Ectodermal cell (in vitro differentiated cells): ENCODE data around the gene ADGRG2.

Source experiments
- H3K27ac ChIP-seq: 2 replicates; pipeline ENCODE4 v1.7.0; 2013; ENCODE audit warnings: mild to moderate bottlenecking, low read depth, low read length; ENCODE audit not compliant: insufficient read depth, poor library complexity, severe bottlenecking
- H3K27me3 ChIP-seq: 2 replicates; pipeline ENCODE4 v1.7.0; 2013; ENCODE audit warnings: mild to moderate bottlenecking, low read length; ENCODE audit not compliant: insufficient read depth, control insufficient read depth, poor library complexity, severe bottlenecking
- H3K36me3 ChIP-seq: one replicate; pipeline ENCODE4 v1.7.0; 2013; ENCODE audit warnings: low read length; ENCODE audit not compliant: control insufficient read depth, insufficient read depth
- H3K4me1 ChIP-seq: one replicate; pipeline ENCODE4 v1.7.0; 2013; ENCODE audit warnings: low read length; ENCODE audit not compliant: control insufficient read depth, insufficient read depth
- H3K4me3 ChIP-seq: 2 replicates; pipeline ENCODE4 v1.7.0; 2013; ENCODE audit warnings: low read depth, low read length, control low read depth; ENCODE audit not compliant: insufficient read depth
- H3K9me3 ChIP-seq: 2 replicates; pipeline ENCODE4 v1.7.0; 2013; ENCODE audit warnings: mild to moderate bottlenecking, low read length, moderate library complexity; ENCODE audit not compliant: control insufficient read depth
- WGBS, 2 experiments: methylation state at CpG; one replicate each; pipeline ENCODE4 v1.1.7; 2013; ENCODE audit warnings: missing lambda C conversion rate in 2 of 2; 5-methylcytosine and 5-hydroxymethylcytosine counted together

ADGRG2 gene

DNA sequence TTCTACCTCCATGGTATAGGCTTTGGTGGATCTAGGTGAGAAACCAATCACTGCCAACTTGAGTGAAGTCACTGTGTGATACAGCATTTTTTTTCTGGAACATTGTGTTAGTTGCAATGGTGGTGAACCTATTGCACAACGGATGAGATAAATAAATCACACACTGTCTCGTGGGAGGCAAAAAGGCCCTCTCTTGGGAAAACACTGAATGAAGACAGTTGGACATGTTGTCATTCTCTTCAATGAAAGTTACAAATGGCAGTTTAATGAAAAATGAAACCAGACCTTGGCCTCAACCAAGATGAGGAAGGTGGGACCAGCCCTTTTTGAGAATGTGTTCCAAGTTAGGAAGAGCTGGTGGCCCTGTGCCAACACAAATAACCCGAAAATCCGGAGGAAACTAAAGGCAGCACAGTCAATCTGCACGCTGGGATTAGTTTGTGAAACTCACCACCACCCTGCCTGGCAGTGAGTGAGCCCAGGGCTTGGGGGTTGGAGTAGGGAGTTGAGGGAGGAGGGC, 5.4 kb upstream of the ADGRG2 start:
- 89 to 92% methylated on average over 5 of the region's 5 CpGs for WGBS, 2 experiments
- no peaks in the 10 kb centered on the region for H3K36me3 ChIP-seq
- peaks cover 16% of the 10 kb centered on the region for H3K27me3 ChIP-seq
- no peaks in the 10 kb centered on the region for H3K9me3 ChIP-seq
- H3K4me3 ChIP-seq, result no peak overlapping the region
- no peak overlapping the region for H3K27ac ChIP-seq
- no peaks in the 10 kb centered on the region for H3K4me1 ChIP-seq

DNA sequence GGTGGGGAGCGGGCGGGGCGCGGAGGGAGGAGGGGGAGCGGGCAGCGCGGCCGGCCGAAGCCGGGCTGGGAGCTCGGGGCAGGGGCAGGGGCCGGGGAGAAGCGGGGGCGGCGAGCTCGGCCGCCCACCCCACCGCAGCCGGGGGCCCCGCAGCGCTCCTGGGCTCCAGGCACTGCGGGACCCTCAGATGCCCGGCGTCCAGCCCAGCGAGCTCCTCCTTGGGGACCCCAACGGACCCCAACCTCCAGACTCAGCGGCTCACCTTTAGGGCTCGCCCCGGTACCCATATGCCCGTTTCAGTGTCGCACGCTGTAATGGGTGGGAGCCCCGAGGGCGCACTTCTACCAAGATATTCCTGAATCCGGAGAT, 357 bp upstream of the ADGRG2 start:
- no peaks in the 10 kb centered on the region for H3K9me3 ChIP-seq
- 1% methylated on average over 35 of the region's 35 CpGs for WGBS, 2 experiments
- peaks cover 50% of the 10 kb centered on the region for H3K27me3 ChIP-seq
- no peaks in the 10 kb centered on the region for H3K36me3 ChIP-seq
- peak overlapping the region; percentile 22 for H3K4me3 ChIP-seq
- H3K4me1 ChIP-seq, result no peaks in the 10 kb centered on the region
- H3K27ac ChIP-seq, result no peak overlapping the region

DNA sequence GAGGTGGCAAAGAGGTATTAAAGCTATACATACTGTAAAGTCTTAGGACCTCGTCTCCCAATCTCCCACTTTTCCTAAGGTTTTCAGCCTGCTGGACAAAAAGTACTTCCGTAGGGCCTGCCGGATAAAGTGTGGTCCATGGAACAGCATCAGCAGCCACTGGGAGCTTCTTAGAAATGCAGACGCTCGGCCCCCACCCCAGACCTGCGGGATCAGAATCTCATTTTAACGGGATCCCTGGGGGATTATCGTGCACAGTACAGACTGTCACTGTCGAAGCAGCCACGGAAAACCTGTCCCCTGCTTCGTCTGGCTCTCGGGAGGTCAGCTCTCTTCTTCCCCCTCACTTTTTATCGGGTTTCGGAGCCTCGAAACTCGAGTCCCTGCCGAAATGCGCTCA, 802 bp downstream of the ADGRG2 start:
- Histone ChIP-seq H3K27ac (no peak overlapping the region), H3K9me3 (no peaks in the 10 kb centered on the region), H3K27me3 (peaks cover 50% of the 10 kb centered on the region), H3K36me3 (no peaks in the 10 kb centered on the region), H3K4me1 (no peaks in the 10 kb centered on the region), H3K4me3 (peak overlapping the region; percentile 39)
- WGBS, 2 experiments, result 1% methylated on average over 18 of the region's 18 CpGs

DNA sequence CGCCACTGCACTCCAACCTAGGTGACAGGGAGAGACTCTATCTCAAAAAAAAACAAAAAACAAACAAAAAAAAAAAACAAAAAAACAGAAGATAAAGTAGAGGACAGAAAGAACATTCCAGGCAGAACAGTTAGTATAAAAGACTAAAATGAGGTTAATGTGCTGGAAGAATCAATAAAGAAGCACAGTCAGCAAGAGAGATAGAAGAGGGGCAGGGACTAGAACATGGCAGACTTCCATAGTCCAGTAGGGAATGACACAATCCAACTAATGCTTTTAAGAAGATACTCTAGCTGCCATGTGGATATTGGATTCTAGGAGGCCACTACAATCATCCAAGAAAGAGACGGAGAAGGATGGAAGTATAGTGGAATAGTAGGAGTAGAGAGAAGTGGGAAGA, 11.6 kb downstream of the ADGRG2 start:
- no peaks in the 10 kb centered on the region for H3K27me3 ChIP-seq
- H3K36me3 ChIP-seq, result no peaks in the 10 kb centered on the region
- WGBS, 2 experiments, result 93 to 100% methylated on average over 1 of the region's 2 CpGs
- no peaks in the 10 kb centered on the region for H3K9me3 ChIP-seq
- H3K27ac ChIP-seq, result no peak overlapping the region
- no peak overlapping the region for H3K4me3 ChIP-seq
- no peaks in the 10 kb centered on the region for H3K4me1 ChIP-seq

DNA sequence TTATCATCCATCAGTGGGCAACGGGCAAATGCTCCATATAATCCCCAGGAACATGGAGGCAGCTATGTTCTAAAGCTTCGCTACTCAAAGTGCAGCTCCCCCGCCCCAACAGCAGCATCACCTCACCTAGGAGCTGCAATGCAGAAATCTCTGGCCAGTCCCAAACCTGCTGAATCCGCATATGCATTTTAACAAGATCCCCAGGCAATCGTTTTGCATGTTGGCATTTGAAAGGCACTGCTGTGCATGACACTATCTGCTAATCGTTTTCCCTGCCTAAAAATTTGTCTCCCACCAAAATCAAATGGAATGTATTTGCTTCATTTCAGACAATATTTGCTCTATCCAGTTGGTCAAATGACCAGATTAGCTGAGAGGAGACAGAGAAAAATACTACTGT, 15.2 kb downstream of the ADGRG2 start:
- Histone ChIP-seq H3K27ac (no peak overlapping the region), H3K27me3 (no peaks in the 10 kb centered on the region), H3K4me1 (no peaks in the 10 kb centered on the region), H3K4me3 (no peak overlapping the region), H3K9me3 (no peaks in the 10 kb centered on the region), H3K36me3 (no peaks in the 10 kb centered on the region)
- 13 to 24% methylated on average over 6 of the region's 6 CpGs for WGBS, 2 experiments

DNA sequence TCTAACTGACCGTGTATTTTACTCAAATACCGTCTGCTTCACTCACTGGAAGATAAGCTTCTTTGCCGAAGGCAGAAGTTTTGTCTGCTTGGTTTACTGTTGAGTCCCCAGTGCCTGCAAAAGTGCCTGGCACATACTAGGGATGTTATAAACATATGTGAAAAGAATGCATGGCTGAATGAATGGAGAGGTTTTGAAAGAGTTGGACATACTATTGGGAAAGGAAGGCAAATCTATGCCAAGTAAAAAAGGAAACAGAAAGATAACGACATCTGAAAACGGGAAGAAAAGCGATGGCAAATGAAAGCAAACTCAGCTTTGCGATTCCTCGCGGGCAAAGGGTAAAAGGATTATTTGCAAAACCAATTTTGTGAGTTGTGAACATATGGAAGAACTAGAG, 21.7 kb downstream of the ADGRG2 start:
- Histone ChIP-seq H3K4me1 (no peaks in the 10 kb centered on the region), H3K27me3 (no peaks in the 10 kb centered on the region), H3K4me3 (no peak overlapping the region), H3K36me3 (no peaks in the 10 kb centered on the region), H3K27ac (no peak overlapping the region), H3K9me3 (no peaks in the 10 kb centered on the region)
- 94% methylated on average over 9 of the region's 9 CpGs for WGBS, 2 experiments

DNA sequence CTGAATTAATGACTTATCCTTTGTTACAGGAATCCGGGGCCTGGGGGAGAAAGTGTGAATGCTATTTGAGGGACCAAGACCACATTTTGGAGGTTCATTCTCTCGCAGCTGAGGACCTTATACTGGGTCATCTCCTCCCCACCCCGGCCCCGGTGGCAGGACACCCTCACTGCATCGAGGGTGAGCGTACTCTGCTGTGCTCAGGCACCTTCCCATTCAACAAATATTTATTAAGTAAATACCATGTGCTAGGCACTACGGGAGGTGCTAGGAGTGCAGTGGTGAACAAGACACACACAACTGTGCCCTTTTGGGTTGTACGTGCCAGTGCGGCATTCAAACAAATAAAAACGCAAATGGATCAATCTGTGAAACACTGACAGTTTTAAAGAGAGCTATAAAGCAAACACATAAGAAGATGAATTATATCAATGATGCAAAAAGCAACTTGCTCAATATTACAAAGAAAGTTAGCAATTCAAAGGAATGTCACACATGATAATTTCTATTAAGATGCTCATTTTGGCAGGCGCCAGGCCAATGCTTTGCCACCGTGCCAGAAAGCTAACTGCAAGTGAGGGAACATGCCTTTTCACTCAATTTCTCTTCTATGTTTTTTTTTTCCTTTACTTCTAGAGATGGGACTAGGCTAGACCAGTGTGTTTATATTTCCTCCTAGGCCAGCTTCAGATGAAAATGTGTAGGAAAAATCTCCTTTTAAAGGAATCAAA, 24.6 kb downstream of the ADGRG2 start:
- Histone ChIP-seq H3K4me3 (no peak overlapping the region), H3K27ac (no peak overlapping the region), H3K9me3 (no peaks in the 10 kb centered on the region), H3K36me3 (no peaks in the 10 kb centered on the region), H3K4me1 (no peaks in the 10 kb centered on the region), H3K27me3 (no peaks in the 10 kb centered on the region)
- 93 to 98% methylated on average over 8 to 11 of the region's 12 CpGs for WGBS, 2 experiments

DNA sequence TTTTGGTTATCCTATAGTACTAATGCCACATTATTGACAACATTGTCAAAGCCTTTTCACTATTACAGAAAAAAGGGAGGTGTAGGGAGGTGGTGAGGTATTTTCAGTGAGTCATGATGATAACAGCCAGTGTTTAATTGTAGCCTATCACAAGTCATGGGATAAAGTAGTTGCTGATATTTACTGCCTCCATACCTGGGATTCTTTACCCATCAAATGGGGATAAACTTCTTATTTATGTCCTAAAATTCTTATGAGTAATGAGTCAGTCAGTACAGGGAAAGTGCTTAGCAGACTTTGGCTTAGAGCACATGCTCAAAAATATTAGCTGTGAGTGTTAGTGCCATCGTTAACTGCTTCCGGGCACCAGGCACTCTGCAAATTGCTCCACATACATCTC, 25.7 kb downstream of the ADGRG2 start:
- H3K4me3 ChIP-seq, result no peak overlapping the region
- H3K27me3 ChIP-seq, result no peaks in the 10 kb centered on the region
- no peaks in the 10 kb centered on the region for H3K9me3 ChIP-seq
- no peaks in the 10 kb centered on the region for H3K36me3 ChIP-seq
- no peak overlapping the region for H3K27ac ChIP-seq
- H3K4me1 ChIP-seq, result no peaks in the 10 kb centered on the region
- WGBS, 2 experiments, result 93 to 95% methylated on average over 2 of the region's 2 CpGs

DNA sequence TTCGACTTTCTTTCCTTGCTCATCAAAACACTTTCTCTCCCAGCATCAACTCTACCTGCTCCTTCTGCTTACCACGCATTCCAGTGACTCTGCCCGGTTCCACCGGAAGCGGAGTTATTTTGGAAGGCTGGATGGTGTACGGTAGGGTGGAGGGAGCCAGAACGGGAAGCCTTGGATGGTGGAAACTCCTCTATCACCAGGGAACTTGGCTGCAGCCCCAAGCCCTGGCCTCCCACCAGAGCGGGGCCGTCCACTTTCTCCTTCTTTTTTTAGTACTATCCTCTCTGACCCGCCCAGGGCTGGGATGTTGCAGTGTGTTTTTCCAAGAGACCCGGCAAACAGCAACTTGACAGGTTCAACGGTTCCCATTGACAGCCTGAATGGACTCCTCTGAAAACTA, 27.6 kb downstream of the ADGRG2 start:
- WGBS, 2 experiments, result 89 to 93% methylated on average over 8 to 11 of the region's 12 CpGs
- Histone ChIP-seq H3K4me3 (no peak overlapping the region), H3K9me3 (no peaks in the 10 kb centered on the region), H3K27me3 (no peaks in the 10 kb centered on the region), H3K36me3 (no peaks in the 10 kb centered on the region), H3K4me1 (no peaks in the 10 kb centered on the region), H3K27ac (no peak overlapping the region)

DNA sequence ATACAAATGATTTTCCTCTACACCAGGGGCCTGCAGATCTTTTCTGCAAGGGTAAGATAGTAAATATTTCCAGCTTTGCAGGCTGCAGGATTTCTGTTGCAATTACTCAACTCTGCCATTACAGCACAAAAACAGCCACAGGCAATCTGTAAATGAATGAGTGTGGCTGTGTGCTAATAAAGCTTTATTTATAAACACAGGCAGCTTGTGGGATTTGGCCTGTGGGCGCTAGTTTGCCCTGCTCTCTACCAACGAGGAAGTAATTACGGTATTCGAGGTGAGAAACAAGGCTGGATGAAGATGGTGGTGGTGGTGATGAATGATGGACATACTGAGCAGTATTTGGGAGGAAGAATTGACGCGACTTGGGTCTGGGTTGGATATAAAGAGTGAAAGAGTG, 30.7 kb downstream of the ADGRG2 start:
- Histone ChIP-seq H3K27ac (no peak overlapping the region), H3K4me3 (no peak overlapping the region), H3K4me1 (no peaks in the 10 kb centered on the region), H3K36me3 (no peaks in the 10 kb centered on the region), H3K27me3 (no peaks in the 10 kb centered on the region), H3K9me3 (no peaks in the 10 kb centered on the region)
- 93 to 96% methylated on average over 6 of the region's 6 CpGs for WGBS, 2 experiments
